Keratinocyte (primary cell): ENCODE measurements around the gene A1BG. TPM values are rescaled to one million over a fixed set of nuclear protein-coding genes. Genes with fewer than 3 reads are reported as not detected.

ENCODE experiments used
- DNase-seq: peaks from one replicate; pipeline ENCODE4 v3.0.0-alpha.2; 2011; ENCODE audit warnings: low read depth, missing footprints, low spot score
- FAIRE-seq: peaks from 2 replicates; lab custom pipeline; 2011; peaks lifted over from hg19 to GRCh38; lab: Jason Lieb, UNC
- H2AFZ ChIP-seq: 2 replicates; pipeline ENCODE4 v1.6.0; 2012; ENCODE audit warnings: low read length, control low read depth, inconsistent platforms; ENCODE audit not compliant: control insufficient read depth
- H3K27ac ChIP-seq: 2 replicates; pipeline ENCODE4 v1.5.1; 2011; ENCODE audit warnings: low read length; ENCODE audit not compliant: control insufficient read depth, insufficient read depth
- H3K27me3 ChIP-seq: 3 replicates; pipeline ENCODE4 v1.6.0; 2011; ENCODE audit warnings: low read length; ENCODE audit not compliant: control insufficient read depth, insufficient read depth; ENCODE audit errors: extremely low read depth
- H3K36me3 ChIP-seq, 2 experiments: 2 replicates in 1 of 2; 3 replicates in 1 of 2; pipeline ENCODE4 v1.5.1; 2011; ENCODE audit warnings: low read length in 2 of 2, mild to moderate bottlenecking in 1 of 2; ENCODE audit not compliant: control insufficient read depth in 2 of 2, insufficient read depth in 2 of 2; ENCODE audit errors: extremely low read depth in 1 of 2
- H3K4me1 ChIP-seq: 3 replicates; pipeline ENCODE4 v1.5.1; 2011; ENCODE audit warnings: low read length; ENCODE audit not compliant: control insufficient read depth, insufficient read depth; ENCODE audit errors: extremely low read depth
- H3K4me2 ChIP-seq: 3 replicates; pipeline ENCODE4 v1.6.0; 2011; ENCODE audit warnings: low read depth, low read length; ENCODE audit not compliant: control insufficient read depth, insufficient read depth; ENCODE audit errors: extremely low read depth
- H3K4me3 ChIP-seq, 3 experiments: fragments of 200-600 bp in 1 of 3; sonication (generic) in 1 of 3; 2 replicates in 2 of 3; 3 replicates in 1 of 3; pipeline ENCODE4 v1.5.1; 2011 to 2016; ENCODE audit warnings: low read length in 3 of 3, mild to moderate bottlenecking in 3 of 3, control low read depth in 2 of 3, inconsistent platforms in 1 of 3, low read depth in 1 of 3, mixed read lengths in 1 of 3, mixed run types in 1 of 3, moderate library complexity in 1 of 3; ENCODE audit not compliant: control insufficient read depth in 2 of 3, insufficient read depth in 2 of 3; ENCODE audit errors: extremely low read depth in 1 of 3
- H3K79me2 ChIP-seq: 2 replicates; pipeline ENCODE4 v1.6.0; 2012; ENCODE audit warnings: low read length; ENCODE audit not compliant: control insufficient read depth, insufficient read depth
- H3K9ac ChIP-seq: 3 replicates; pipeline ENCODE4 v1.6.0; 2011; ENCODE audit warnings: low read length; ENCODE audit not compliant: control insufficient read depth, insufficient read depth; ENCODE audit errors: extremely low read depth
- H3K9me1 ChIP-seq: 3 replicates; pipeline ENCODE4 v1.6.0; 2011; ENCODE audit warnings: low read length; ENCODE audit not compliant: control insufficient read depth, insufficient read depth; ENCODE audit errors: extremely low read depth
- H3K9me3 ChIP-seq: 2 replicates; pipeline ENCODE4 v1.5.1; 2012; ENCODE audit warnings: low read depth, low read length; ENCODE audit not compliant: control insufficient read depth
- H4K20me1 ChIP-seq: 3 replicates; pipeline ENCODE4 v1.6.0; 2011; ENCODE audit warnings: low read length; ENCODE audit not compliant: control insufficient read depth, insufficient read depth; ENCODE audit errors: extremely low read depth
- EZH2 ChIP-seq: IDR thresholded peaks from one replicate; pipeline ENCODE4 v1.6.1; 2012; ENCODE audit warnings: inconsistent platforms, mild to moderate bottlenecking, low read length, moderate library complexity
- dilution Hi-C: fragments of 300-500 bp; cut with MboI; formaldehyde crosslinking; loops from one replicate; pipeline ENCODE4 v1.7.0; 2020; ENCODE audit warnings: low sequenced_read_pairs; ENCODE audit not compliant: extremely low pct_ligation_motif_present
- polyA plus RNA-seq, 5 experiments: library from polyadenylated mRNA; depleted of rRNA in 3 of 5; stranded (reverse) in 3 of 5; stranded (forward) in 1 of 5; unstranded in 1 of 5; fragments of >200 nt; gene quantifications; 1 replicate in 1 of 5; 2 replicates in 3 of 5; 3 replicates in 1 of 5; pipeline versions ENCODE4 v1.2.1 to v1.2.3, GENCODE V29; 2011 to 2012; ENCODE audit warnings: missing spikeins in 2 of 5, low read depth in 1 of 5, low replicate concordance in 1 of 5
- TF ChIP-seq, protein P1 (sequence below), 3 experiments: IDR thresholded peaks in 1 of 3; conservative IDR thresholded peaks in 1 of 3; optimal IDR thresholded peaks in 1 of 3; 2 replicates in 2 of 3; 3 replicates in 1 of 3; pipeline versions ENCODE3 to v1.5.1; 2011; ENCODE audit warnings: low read length in 3 of 3, mild to moderate bottlenecking in 3 of 3, moderate library complexity in 2 of 3, control low read depth in 1 of 3, inconsistent platforms in 1 of 3; ENCODE audit not compliant: insufficient read depth in 2 of 3; ENCODE audit errors: extremely low read depth in 1 of 3

A1BG gene
- polyA plus RNA-seq, 1 donor (not counting 4 experiments of a cell fraction or from before 2014, with no cell fraction given): 1.4 TPM

DNA sequence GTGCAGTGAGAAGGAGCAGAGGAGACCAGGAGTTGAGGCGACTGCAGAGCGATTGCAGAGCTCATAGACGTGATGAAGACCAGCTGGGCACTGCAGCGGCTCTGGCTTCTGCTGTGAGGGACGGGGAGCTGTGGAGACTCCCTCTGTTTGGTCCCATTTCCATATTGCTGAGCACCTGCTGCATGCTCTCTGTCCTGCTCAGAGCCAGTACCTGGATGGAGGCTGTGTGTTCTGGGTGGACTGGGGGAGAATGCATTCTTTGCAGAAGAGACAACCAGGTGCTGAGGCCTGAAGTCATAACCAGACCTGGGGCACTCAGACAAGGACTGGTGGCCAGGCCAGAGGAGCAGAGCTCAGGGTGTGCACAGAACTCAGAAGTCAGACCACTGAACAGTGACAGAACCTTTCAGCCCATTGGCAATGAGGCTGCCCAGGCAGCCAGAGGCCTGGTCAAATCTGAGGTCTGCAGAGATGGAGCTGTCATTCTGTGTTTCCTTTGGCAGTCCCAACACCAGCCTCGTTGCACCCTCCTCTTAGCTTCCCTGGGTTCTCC, 1.3 kb upstream of the A1BG start:
- Histone ChIP-seq H4K20me1 (no peaks in the 10 kb centered on the region), H3K79me2 (no peaks in the 10 kb centered on the region), H3K9ac (no peak overlapping the region), H3K27me3 (peaks cover 38% of the 10 kb centered on the region), H3K4me1 (no peaks in the 10 kb centered on the region), H3K9me1 (no peaks in the 10 kb centered on the region), H3K36me3 (no peaks in the 10 kb centered on the region), H3K4me2 (no peak overlapping the region), H3K9me3 (peaks cover 3% of the 10 kb centered on the region), H3K4me3 (no peak overlapping the region), H2AFZ (no peak overlapping the region), H3K27ac (no peak overlapping the region)
- dilution Hi-C loops: no loop called here
- DNase-seq (no peak), FAIRE-seq (no peak)
- no peak for TF ChIP-seq EZH2
- TF ChIP-seq, protein P1, sequence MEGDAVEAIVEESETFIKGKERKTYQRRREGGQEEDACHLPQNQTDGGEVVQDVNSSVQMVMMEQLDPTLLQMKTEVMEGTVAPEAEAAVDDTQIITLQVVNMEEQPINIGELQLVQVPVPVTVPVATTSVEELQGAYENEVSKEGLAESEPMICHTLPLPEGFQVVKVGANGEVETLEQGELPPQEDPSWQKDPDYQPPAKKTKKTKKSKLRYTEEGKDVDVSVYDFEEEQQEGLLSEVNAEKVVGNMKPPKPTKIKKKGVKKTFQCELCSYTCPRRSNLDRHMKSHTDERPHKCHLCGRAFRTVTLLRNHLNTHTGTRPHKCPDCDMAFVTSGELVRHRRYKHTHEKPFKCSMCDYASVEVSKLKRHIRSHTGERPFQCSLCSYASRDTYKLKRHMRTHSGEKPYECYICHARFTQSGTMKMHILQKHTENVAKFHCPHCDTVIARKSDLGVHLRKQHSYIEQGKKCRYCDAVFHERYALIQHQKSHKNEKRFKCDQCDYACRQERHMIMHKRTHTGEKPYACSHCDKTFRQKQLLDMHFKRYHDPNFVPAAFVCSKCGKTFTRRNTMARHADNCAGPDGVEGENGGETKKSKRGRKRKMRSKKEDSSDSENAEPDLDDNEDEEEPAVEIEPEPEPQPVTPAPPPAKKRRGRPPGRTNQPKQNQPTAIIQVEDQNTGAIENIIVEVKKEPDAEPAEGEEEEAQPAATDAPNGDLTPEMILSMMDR (optimal IDR thresholded peaks at IDR 0.05 in 1 of 3, IDR thresholded peaks at IDR 0.05 in 1 of 3, conservative IDR thresholded peaks at IDR 0.05 in 1 of 3; ENCODE audit: extremely low read depth in 1 of 3, insufficient read depth in 2 of 3, low read length in 3 of 3): no peak

DNA sequence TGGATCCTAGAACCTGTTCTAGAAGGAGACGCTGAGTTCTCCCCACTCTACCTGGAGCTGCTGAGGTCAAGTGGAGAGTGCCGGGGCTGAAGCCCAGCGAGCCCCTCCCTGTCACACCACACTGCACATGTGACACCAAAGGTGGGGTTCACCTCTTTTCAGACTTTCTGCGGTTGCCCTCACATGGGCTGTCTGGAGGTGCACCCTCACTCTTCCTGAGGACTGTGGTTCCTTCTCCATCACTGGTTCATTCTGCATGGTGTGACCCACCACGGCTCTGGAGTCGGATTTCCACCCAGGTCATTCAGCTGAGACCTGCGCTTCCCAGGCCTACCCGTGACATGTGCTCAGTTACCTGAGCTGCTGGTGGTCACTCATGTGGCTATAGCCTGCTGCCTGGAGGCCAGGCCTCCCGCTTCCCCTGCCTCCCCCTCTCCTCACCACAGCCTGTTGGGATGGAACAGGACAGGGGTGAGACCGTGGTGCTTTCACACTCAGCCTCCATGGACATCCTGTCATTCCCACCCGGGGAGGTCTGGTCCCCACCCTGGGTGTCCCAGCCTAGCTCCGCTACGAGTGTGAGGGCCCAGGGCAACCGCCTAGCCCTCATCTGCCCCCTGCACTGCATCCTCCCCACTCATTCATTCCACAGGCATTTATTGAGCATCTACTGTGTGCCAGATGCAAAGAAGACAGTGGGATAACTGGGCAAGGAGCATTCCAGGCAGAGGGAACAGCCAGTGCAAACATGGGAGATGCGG, 605 bp upstream of the A1BG start:
- Histone ChIP-seq H3K4me3 (no peak overlapping the region), H3K4me1 (no peaks in the 10 kb centered on the region), H3K4me2 (no peak overlapping the region), H4K20me1 (no peaks in the 10 kb centered on the region), H3K9ac (no peak overlapping the region), H3K9me1 (no peaks in the 10 kb centered on the region), H3K9me3 (peaks cover 3% of the 10 kb centered on the region), H3K27me3 (peaks cover 39% of the 10 kb centered on the region), H2AFZ (no peak overlapping the region), H3K27ac (no peak overlapping the region), H3K79me2 (no peaks in the 10 kb centered on the region), H3K36me3 (no peaks in the 10 kb centered on the region)
- TF ChIP-seq, protein P1 (optimal IDR thresholded peaks at IDR 0.05 in 1 of 3, IDR thresholded peaks at IDR 0.05 in 1 of 3, conservative IDR thresholded peaks at IDR 0.05 in 1 of 3; ENCODE audit: extremely low read depth in 1 of 3, insufficient read depth in 2 of 3, low read length in 3 of 3): no peak
- TF ChIP-seq EZH2: no peak
- no peak for DNase-seq
- no peak for FAIRE-seq
- dilution Hi-C loops: no loop called here
